ENCODE data around the gene ACAA1.

GRCh38 chr3:38126121-38126892 lies 10.6 kb downstream of the ACAA1 start:
- TF ChIP-seq CTCF (IDR thresholded peaks at IDR 0.05; ENCODE audit: low read depth, low read length, missing input control) (no peak), YY1 (IDR thresholded peaks at IDR 0.05) (no peak), SP1 (IDR thresholded peaks at IDR 0.05) (no peak)

Data from liver (tissue), 3 donors.